HG03135 (cell line): Measurements from ENCODE around the gene DNAJB11.
A peak's percentile ranks its signal among the peaks of the same experiment; 100 is the strongest.
"Not testable (repeated sequence)": the region's sequence is repeated elsewhere in the genome, so short reads cannot be mapped to it uniquely, and the experiment has no call there.

Experiments used
- ATAC-seq: cut with Tn5 transposase; IDR thresholded peaks from one replicate; pipeline ENCODE4 v1.9.1; 2021; ENCODE audit warnings: mild to moderate bottlenecking, moderate library complexity; ENCODE audit not compliant: unreplicated experiment

The DNAJB11 gene

DNA sequence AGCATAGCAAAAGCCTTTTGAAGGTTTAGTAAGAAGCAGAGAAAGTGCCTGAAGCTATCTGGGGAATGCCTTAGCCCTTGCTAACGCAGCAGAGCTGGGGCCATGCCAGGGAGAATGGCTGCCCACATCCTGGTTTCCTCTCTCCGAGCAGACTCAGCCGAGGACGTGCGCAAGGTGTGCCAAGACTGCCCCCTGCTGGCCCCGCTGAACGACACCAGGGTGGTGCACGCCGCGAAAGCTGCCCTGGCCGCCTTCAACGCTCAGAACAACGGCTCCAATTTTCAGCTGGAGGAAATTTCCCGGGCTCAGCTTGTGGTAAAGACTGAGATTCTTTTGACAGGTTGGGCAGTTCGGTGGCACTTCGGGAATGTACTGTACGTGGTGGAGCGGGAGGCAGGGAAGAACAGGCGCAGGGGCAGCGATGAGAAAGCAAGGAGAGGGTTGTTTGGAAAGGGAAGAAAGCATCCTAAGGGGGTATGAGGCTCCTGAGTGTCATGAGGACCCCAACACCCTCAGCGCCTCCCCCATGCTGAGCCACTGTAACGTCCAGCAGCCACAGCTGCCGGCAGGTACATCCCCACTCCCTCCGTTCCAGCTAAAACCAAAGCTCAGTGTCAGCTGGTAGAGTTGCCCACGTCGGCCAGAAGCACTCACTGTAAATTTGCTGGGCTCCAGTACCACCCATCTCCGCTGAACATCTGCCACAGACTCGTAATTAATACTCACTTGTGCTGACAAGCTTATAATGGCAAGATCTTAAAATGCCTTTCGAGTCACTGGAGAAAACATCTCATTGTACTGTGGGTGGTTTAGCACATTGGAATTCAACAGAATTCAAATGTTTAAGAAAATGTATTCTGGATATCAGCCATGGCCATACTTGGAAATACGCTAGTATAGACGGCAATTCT, 46.8 kb downstream of the DNAJB11 start:
- ATAC-seq, result peak; percentile 89

DNA sequence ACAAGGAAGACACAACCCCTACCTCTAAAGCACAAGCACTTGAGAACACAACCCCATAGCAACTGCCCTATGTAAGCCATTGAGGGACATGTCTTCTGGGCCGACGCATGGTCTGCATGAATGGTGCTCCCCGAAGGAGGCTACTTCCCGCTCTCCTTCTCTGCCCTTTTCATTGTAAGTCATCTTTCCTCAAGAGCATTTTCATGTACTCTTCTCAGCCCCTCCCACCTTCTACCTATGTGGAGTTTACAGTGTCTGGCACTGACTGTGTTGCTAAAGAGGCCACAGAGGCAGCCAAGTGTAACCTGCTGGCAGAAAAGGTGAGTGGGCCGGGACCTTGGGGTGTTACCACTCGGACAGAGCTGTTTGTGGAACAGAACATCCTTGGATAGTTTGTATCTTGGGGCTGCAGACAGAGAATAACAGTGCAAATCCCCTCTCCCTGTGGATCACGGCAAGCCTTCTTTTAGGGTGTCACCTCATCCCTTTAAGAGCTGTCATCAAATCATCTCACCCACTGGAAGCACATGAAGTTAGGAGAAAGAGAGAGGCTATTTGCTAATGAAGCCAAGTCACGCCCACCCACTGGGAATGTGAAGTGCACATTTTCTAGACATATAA, 47.9 kb downstream of the DNAJB11 start:
- no peak for ATAC-seq

DNA sequence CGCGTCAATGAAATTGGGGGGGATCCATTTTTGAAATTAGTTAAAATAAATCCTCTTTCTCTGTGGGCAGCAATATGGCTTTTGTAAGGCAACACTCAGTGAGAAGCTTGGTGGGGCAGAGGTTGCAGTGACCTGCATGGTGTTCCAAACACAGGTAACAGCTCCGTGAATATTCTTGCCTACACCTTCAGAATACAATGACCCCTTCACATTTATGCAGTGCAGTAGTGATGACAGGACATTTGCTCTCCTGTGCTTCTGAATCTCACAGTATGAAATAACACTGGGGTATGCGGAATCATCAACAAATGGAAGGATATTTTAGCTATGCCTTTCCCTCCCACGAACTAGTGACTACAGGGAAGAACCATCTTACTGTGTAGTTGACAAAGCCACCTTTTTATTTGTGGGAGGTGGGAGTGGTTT, 49.3 kb downstream of the DNAJB11 start:
- no peak for ATAC-seq

DNA sequence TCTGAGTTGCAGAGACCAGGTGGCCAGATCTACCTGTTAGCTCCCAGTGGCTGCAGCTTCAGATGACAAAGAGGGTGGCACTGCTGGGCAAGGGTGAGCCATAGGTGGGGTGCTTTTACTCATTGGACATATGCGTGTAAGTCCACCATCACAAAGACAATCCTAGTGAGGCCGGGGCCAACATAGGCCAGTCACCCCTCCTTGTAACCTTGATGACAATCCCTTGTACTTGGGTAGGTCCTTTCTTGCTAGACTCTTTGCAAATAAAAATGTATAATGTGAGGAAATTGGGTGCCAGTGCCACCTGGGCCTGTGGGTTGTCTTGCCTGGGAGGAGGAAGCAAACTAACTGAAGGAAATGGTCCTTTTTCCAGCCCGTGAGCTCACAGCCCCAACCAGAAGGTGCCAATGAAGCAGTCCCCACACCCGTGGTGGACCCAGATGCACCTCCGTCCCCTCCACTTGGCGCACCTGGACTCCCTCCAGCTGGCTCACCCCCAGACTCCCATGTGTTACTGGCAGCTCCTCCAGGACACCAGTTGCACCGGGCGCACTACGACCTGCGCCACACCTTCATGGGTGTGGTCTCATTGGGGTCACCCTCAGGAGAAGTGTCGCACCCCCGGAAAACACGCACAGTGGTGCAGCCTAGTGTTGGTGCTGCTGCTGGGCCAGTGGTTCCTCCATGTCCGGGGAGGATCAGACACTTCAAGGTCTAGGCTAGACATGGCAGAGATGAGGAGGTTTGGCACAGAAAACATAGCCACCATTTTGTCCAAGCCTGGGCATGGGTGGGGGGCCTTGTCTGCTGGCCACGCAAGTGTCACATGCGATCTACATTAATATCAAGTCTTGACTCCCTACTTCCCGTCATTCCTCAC, 49.9 kb downstream of the DNAJB11 start:
- no peak for ATAC-seq

DNA sequence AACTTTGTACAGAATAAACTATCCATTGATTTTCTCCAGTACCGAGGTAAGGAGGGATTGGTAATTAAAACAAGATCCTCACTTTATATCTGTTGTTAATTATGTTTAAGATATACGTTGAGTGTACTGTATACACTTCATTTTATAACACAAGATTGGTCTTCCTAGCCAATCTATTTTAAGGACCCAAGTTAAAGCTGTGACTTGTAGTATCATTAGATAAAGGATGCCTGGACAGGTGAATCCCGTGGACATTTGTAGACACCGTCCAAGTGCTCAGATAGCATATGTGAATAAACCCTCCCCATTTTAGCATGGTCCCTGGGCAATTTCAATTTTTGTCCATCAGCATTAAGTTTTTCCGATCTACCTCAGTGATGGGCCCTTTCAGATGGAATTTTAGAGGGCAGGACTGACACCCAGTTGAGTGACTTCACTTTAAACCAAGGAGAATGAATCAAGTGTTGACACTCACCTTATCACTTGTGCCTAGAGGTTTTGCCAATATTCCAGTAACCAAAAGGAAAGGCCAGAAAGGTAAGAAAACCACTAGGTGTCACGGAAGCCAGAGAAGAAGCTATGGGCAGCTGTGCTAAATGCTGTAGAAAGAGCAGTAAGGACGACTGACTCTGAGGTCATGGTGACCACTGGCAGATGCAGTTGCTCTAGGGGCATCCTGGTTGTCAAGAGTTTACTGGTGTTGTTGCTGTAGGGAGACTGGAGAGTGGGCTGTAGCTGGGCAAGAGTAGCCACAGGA, 51.6 kb downstream of the DNAJB11 start:
- ATAC-seq, result no peak

DNA sequence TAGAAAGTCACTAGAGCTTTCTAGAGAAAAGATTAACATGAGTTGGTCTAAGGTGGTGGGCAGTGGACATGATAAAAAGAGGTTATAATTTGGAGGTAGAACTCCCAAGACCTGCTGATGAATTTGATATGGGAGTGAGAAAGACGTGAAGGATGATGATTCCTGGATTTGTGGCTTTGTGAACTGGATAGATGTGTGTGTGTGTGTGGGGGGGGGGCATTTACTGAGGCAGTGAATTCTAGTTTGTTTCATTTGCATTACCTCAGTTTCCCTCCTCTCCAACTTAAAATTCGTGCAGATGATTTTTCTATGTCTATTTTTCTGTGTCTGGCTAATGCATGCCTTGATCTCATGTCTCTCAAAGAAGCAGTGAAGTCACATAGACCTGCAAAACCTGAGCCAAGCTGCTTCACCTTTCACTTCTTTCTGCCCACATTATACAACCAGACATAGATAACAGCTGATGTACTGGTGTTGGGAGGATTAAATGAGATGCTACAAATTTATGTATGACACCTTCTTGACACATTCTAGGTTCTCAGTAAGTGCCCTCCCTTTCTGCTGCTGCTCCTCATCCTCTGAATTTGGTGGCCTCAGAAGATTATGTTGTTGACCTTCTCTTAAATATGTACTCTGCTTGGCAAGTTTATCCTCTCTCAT, 52.3 kb downstream of the DNAJB11 start:
- ATAC-seq, result no peak

DNA sequence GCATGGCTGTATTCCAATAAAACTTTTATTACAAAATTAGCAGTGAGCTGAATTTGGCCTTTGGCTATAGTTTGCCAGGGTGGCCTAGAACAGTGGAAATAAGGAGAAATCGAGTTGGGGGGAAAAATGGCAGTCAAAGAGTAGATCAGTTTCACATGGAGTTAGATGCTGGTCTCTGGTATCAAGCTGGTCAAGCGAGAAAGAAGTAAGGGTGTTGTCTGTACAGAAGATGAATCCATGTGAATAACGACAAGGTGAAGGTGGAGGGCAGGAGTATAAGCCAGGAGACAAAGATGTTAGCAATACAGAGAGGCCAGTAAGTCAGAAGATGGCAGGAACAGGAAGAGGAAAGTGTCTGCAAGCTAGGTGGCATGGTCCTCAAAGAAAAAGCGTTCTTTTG, 54.1 kb downstream of the DNAJB11 start:
- no peak for ATAC-seq

DNA sequence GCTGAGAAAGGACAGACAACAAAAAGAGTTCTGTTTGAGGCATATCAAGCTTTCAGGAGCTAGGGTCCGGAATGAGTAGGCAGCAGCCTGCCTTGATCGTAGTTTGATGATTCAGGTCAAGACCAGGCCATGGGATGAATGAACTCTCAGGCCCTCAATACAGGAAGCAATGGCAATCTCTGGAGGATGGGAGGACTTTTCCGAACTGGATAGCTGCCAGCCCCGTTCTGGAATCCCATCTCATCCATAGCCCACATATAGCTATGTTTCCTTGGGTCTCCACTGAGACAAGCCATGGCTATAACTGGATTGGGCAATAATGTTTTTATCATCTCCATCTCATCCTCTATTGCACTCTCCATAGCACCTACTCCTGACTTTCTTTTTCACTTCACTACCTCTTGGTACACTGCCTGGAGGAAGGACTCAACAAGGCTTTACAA, 55.1 kb downstream of the DNAJB11 start:
- ATAC-seq, result no peak

DNA sequence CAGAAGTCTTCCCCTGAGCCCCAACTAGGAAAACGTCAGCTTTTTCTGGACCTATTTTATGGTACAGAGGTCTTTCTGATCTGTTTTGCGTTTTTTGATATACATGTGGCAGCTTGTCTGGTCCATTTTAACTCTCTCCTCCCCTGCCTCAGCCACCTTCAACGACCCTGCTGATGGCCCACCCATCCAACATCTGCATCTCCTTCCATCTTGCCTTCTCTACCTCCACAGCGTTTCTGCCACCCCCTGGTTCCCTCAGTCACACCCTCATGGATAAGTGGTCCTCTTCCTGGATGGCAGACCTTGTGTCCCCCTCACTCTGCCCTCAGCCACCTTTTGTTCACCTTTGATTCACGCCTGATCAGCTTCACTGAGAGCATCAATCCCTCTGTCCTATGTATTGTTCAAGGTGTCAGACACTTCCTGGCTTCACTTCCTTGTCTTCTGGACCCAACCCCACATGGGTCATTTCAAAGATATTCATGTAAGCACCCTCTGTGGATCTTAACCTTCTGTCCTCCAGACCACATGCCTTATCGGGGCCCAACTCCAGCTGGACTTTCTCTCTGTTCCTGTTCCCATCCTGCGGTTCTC, 55.8 kb downstream of the DNAJB11 start:
- ATAC-seq, result no peak

DNA sequence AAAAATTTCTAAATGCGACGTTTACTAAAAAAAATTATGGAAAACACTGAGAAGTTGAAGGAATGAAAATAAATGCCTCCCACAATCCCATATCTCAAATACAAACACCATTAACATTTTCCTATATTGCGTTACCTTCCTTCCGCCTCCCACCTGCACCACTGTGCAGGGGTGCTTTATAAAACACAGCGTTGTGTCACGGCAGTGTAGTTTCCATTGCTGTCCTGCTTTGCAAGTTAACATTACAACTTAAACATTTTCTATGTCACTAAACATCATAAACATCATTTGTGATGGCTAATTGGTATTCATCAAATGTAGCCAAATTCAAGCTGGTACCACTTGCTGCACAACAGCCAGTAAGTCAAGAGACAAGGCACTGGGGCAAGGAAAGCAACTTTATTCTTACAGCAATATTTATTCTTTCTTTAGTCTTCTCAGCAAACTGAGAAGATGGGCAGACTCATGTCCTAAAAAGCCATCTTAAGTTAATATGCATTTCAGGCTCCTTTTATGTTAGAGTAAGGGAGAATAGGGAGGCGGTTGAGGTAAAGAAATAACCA, 57.4 kb downstream of the DNAJB11 start:
- no peak for ATAC-seq

DNA sequence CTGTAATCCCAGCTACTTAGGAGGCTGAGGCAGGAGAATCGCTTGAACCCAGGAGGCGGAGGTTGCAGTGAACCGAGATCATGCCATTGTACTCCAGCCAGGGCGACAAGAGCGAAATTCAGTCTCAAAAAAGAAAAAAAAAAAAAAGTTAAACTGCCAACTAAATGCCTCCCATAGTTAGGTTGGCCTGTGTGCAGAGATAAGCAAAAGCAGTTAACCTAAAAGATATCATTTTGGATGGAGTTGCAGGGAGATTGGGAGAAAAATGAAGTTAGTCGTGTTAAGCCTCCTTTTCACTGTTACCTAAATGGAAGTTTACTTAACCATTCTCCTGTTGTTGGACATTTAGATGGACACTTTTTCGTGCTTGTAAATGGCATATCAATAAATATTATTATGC, 58.2 kb downstream of the DNAJB11 start:
- no peak for ATAC-seq

DNA sequence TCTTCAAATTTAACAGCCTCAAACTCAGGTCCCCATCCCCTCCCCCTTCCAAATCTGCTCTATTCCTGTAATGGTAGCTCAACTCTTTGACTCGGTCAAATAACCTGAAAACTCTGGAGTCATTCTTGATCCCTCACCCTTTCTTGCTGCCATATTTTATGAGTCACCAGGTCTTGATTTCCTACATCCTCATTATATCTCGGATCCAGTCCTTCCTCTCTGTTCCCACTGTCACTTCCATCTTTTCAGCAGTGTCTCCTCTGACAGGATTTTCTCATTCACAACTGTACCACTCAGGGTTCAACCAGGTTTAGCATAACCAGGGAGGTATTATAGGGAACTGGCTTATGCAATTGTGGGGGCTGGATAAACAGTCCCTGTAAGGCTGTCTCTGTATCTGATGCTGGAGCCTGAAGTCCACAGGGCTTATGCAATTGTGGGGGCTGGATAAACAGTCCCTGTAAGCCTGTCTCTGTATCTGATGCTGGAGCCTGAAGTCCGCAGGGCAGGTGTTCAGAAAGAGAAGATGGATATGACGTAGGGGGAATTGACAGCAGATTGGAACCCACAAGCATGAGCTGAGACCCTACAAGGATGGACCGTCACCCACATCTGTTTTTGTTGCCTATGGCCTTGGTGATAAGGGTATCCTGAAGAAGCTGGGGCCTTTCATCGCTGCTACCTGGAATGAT, 60.6 kb downstream of the DNAJB11 start:
- ATAC-seq, result no peak

DNA sequence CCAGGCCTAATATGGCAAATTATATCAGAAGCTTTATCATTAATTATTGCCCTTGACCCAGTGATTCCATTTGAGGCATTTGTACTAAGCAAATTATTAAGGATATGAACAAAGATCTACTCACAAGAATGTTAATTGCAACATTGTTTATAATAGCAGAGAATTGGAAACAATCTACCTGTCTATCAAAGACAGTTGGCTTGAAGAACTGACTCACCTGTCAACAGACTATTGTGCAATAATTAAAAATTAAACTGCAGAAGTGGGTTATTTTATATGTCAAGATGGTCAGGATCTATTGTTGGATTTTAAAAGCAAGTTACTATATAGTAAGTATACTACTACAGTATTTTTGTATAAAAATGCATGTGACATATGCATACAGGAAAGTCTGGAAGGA, 63.0 kb downstream of the DNAJB11 start:
- no peak for ATAC-seq

DNA sequence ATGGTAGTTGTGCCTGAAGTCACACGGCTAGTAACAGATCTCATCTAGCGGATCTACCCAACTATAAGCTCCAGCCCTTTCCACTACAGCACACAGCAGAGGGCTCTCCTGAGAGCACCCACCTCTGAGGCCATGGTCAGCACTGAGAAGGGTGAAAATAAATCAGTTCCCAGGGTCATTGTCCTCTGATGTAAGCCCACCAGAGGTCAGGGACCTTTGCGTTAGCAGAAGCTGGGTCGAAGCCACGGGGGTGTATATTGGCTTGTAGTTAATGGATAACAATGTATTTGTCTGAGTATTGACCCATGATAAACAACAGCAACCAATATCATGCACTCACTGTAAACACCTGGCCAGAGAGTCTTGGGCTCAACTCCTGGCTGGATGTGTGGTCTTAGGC, 63.7 kb downstream of the DNAJB11 start:
- not testable (repeated sequence) for ATAC-seq
